GM23248 (cell line): ENCODE measurements around the gene PARP8.

ENCODE experiments used
- EZH2 ChIP-seq: fragments of 200-600 bp; sonication (generic); IDR thresholded peaks from 2 replicates; pipeline ENCODE4 v1.6.1; 2018; ENCODE audit warnings: antibody characterized with exemption, mild to moderate bottlenecking; ENCODE audit not compliant: insufficient read depth, poor library complexity, severe bottlenecking
- EZH2phosphoT487 ChIP-seq: fragments of 200-600 bp; sonication (generic); IDR thresholded peaks from 2 replicates; pipeline ENCODE4 v1.6.1; 2018; ENCODE audit warnings: antibody characterized with exemption, moderate library complexity, mild to moderate bottlenecking, low read depth; ENCODE audit not compliant: insufficient read depth

DNA sequence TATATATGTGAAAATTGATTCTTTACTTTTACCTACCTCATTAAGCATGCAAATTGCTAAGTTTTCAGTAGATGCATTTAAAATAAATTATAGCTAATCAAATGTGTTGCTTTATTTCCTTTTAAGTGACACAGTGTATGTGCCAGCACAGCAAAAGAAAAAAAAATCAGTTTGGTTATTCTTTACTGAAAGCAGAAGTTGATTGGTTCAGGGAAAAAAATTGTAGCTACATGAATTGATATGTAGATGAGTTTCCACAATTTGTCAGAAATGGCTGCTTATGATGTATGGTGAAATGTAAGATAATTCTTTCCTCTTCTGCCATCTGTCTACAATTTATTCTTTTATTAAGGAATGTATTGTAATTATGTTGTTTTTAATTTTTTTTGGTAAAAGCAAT is 57.8 kb downstream of the PARP8 start:
- TF ChIP-seq EZH2phosphoT487 (no peak), EZH2 (no peak)
